ENCODE data around the gene METRNL.

- TF ChIP-seq TAF1 (IDR thresholded peaks at IDR 0.05; ENCODE audit: borderline replicate concordance, low read depth, low read length) (no peak), POLR2A (IDR thresholded peaks at IDR 0.05; ENCODE audit: low read depth, low read length) (no peak)
Measured at GRCh38 chr17:83097831-83098230, 18.4 kb downstream of the METRNL start.
